Uterus (tissue), 2 donors: ENCODE data around the gene CLEC2D.

Source experiments
- CTCF ChIP-seq, 4 experiments: fragments of 200-600 bp in 2 of 4; fragments of 450-650 bp in 2 of 4; sonication (generic) in 2 of 4; IDR thresholded peaks; one replicate each; pipeline ENCODE4 v1.5.1; 2016 to 2019; ENCODE audit warnings: antibody characterized with exemption in 4 of 4, mild to moderate bottlenecking in 2 of 4, moderate library complexity in 1 of 4
- POLR2A ChIP-seq, 2 donors: fragments of 450-650 bp; IDR thresholded peaks; one replicate each; pipeline ENCODE4 v1.6.1; 2016; ENCODE audit warnings: antibody characterized with exemption in 2 of 2, mild to moderate bottlenecking in 1 of 2, moderate library complexity in 1 of 2

- no peak for TF ChIP-seq CTCF (IDR thresholded peaks at IDR 0.05)
- no peak for TF ChIP-seq POLR2A (IDR thresholded peaks at IDR 0.05)
Observed at GRCh38 chr12:9724023-9724422, 54.5 kb downstream of the CLEC2D start.
